Lower leg skin (tissue), 4 donors: ENCODE data around the gene CLIP2. TPM values are rescaled to one million over a fixed set of nuclear protein-coding genes. Genes with fewer than 3 reads are reported as not detected.

Source experiments
- DNase-seq, 2 donors: peaks; one replicate each; pipeline ENCODE4 v3.0.0-alpha.2; 2019; ENCODE audit warnings: low spot score in 2 of 2
- H3K4me3 ChIP-seq: fragments of 200-600 bp; sonication (generic); 2 replicates; pipeline ENCODE4 v1.5.1; 2017; ENCODE audit warnings: mild to moderate bottlenecking, low read depth; ENCODE audit not compliant: poor library complexity, severe bottlenecking
- POLR2A ChIP-seq, 2 donors: fragments of 450-650 bp; IDR thresholded peaks; one replicate each; pipeline ENCODE4 v1.6.1; 2016 to 2017; ENCODE audit warnings: antibody characterized with exemption in 2 of 2, mild to moderate bottlenecking in 1 of 2, moderate library complexity in 1 of 2
- WGBS, 2 donors: methylation state at CpG; one replicate each; pipeline ENCODE4 v1.1.5; 2018; 5-methylcytosine and 5-hydroxymethylcytosine counted together
- intact Hi-C: fragments of 100-400 bp; cut with DNase I; formaldehyde crosslinking; loops from one replicate; pipeline ENCODE4 v1.15.0; 2023; ENCODE audit warnings: low total_unique reads
- total RNA-seq, 4 donors: library from RNA; depleted of rRNA; stranded (reverse); fragments of >200 nt; gene quantifications; one replicate each; pipeline ENCODE4 v1.1.0, GENCODE V29; 2016
- TF ChIP-seq, protein P1 (sequence below), 3 donors: fragments of 450-650 bp; IDR thresholded peaks; one replicate each; pipeline ENCODE4 v1.5.1; 2016; ENCODE audit warnings: antibody characterized with exemption in 3 of 3, mild to moderate bottlenecking in 3 of 3, moderate library complexity in 2 of 3

Gene CLIP2
- total RNA-seq, 4 donors from 2014 or later, result 29.1 to 60.2 (median 52.5) TPM

- intact Hi-C loops, result no loop called here
These were observed 1.8 kb downstream of the CLIP2 start for GRCh38 chr7:74290981-74291441.

GRCh38 chr7:74291535-74291934 lies 2.3 kb downstream of the CLIP2 start:
- 83 to 84% methylated on average over 5 of the region's 5 CpGs for WGBS, 2 donors
- no peak overlapping the region for H3K4me3 ChIP-seq
- no peak for TF ChIP-seq POLR2A (IDR thresholded peaks at IDR 0.05)
- TF ChIP-seq, protein P1, sequence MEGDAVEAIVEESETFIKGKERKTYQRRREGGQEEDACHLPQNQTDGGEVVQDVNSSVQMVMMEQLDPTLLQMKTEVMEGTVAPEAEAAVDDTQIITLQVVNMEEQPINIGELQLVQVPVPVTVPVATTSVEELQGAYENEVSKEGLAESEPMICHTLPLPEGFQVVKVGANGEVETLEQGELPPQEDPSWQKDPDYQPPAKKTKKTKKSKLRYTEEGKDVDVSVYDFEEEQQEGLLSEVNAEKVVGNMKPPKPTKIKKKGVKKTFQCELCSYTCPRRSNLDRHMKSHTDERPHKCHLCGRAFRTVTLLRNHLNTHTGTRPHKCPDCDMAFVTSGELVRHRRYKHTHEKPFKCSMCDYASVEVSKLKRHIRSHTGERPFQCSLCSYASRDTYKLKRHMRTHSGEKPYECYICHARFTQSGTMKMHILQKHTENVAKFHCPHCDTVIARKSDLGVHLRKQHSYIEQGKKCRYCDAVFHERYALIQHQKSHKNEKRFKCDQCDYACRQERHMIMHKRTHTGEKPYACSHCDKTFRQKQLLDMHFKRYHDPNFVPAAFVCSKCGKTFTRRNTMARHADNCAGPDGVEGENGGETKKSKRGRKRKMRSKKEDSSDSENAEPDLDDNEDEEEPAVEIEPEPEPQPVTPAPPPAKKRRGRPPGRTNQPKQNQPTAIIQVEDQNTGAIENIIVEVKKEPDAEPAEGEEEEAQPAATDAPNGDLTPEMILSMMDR (IDR thresholded peaks at IDR 0.05), result no peak

More at GRCh38 chr7:74290981-74291441, 1.8 kb downstream of the CLIP2 start:
- TF ChIP-seq, protein P1 (IDR thresholded peaks at IDR 0.05), result no peak
- no peak for TF ChIP-seq POLR2A (IDR thresholded peaks at IDR 0.05)
- 46 to 56% methylated on average over 10 of the region's 10 CpGs for WGBS, 2 donors
- no peak overlapping the region for H3K4me3 ChIP-seq
- no peak for DNase-seq

GRCh38 chr7:74292757-74293576 lies 3.8 kb downstream of the CLIP2 start:
- no peak for TF ChIP-seq POLR2A (IDR thresholded peaks at IDR 0.05)
- no peak for DNase-seq
- no peak overlapping the region for H3K4me3 ChIP-seq
- intact Hi-C loops, result no loop called here
- WGBS, 2 donors, result 58 to 67% methylated on average over 18 of the region's 18 CpGs

More at GRCh38 chr7:74291535-74291934, 2.3 kb downstream of the CLIP2 start:
- intact Hi-C loops, result no loop called here
- DNase-seq, result no peak

DNA sequence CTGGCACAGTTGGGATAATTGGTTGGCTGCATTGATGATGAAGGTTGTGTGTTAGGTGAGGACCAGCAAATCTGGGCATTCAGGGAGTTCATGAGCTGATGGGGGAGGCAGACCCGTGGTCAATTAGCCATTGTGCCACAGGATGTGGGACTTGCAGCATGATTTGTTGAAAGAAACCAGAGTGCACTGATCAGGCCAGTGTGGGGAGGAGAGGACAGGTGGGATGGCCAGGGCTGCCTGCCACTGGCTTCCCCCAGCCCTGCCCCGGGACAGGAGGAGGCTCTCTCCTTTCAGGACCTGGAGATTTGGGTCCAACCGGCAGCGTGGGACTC lies 4.3 kb downstream of the CLIP2 start:
- no peak for TF ChIP-seq POLR2A (IDR thresholded peaks at IDR 0.05)
- TF ChIP-seq, protein P1 (IDR thresholded peaks at IDR 0.05), result no peak
- WGBS, 2 donors, result 75 to 86% methylated on average over 4 of the region's 4 CpGs
- no peak overlapping the region for H3K4me3 ChIP-seq
- intact Hi-C loops, result no loop called here
- DNase-seq, result no peak

- no peak for DNase-seq
- WGBS, 2 donors, result 50 to 58% methylated on average over 17 of the region's 17 CpGs
- intact Hi-C loops, result no loop called here
- TF ChIP-seq POLR2A (IDR thresholded peaks at IDR 0.05), result no peak
- TF ChIP-seq, protein P1 (IDR thresholded peaks at IDR 0.05), result peak in 1 of 3 donors; percentile 72
- no peak overlapping the region for H3K4me3 ChIP-seq
These were observed 5.2 kb downstream of the CLIP2 start for GRCh38 chr7:74294191-74294998.
